ENCODE measurements around the gene KLHL25. TPM values are rescaled to one million over a fixed set of nuclear protein-coding genes. Genes with fewer than 3 reads are reported as not detected.

The KLHL25 gene
- total RNA-seq, 1 donor from 2014 or later = 5.2 TPM

- H3K27ac ChIP-seq (ENCODE audit: low read depth, low read length) = peak overlapping the region; percentile 14
- H3K27me3 ChIP-seq (ENCODE audit: control insufficient read depth in 3 of 3, insufficient read depth in 3 of 3, low read length in 3 of 3) = no peaks in the 10 kb centered on the region
- H3K9ac ChIP-seq (ENCODE audit: low read depth in 1 of 3, low read length in 3 of 3) = peak overlapping the region in 2 of 3 donors; percentile 4 to 25
- H3K4me3 ChIP-seq (ENCODE audit: low read length in 3 of 3) = no peak overlapping the region
- H3K4me1 ChIP-seq (ENCODE audit: control insufficient read depth in 3 of 3, insufficient read depth in 3 of 3, low read length in 3 of 3) = peaks cover 0 to 12% (median 6%) of the 10 kb centered on the region in 3 donors
- peaks cover 56 to 89% (median 87%) of the 10 kb centered on the region in 3 donors for H3K36me3 ChIP-seq (ENCODE audit: control insufficient read depth in 3 of 3, insufficient read depth in 3 of 3, low read length in 3 of 3)
- H3K9me3 ChIP-seq (ENCODE audit: control insufficient read depth in 3 of 3, low read length in 3 of 3) = no peaks in the 10 kb centered on the region
Measured at GRCh38 chr15:85723960-85724945, 70.5 kb downstream of the KLHL25 start.

DNA sequence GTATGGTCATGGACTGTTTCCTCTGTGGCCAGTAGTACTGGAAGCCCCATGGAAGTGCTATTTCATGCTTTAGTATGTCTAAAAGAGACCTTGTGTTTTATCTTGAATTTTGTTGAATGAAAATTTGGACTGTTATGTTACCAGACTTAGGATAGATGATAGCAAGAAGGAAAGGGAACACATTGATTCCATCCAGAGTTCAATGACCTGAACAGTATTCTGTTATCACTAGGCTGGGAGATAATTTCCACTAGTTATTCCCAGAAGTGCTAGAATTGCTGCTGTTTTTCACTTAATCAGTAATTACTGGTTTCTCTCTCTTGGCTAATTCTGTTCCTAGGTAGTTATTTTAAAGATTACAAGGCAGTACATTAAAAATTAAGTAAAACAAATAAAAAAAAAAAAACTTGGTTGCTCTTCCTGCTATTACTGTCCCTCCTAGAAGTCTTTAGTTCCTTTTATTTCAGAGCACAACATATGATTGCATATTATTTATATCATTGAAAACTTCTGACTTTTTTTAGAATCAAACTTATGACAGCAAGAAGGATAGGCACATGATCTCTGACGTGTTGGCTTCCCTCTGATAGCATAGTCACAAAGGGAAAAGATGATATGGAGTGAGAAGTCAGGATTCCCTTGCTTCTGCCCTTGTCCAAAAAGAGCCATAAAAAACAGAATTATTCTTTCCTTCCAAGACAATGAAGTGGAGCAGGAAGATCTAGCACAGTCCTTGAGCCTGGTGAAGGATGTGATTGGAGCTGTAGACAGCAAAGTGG lies 72.2 kb downstream of the KLHL25 start:
- Histone ChIP-seq H3K4me1 (ENCODE audit: control insufficient read depth in 3 of 3, insufficient read depth in 3 of 3, low read length in 3 of 3) (peaks cover 0 to 12% (median 6%) of the 10 kb centered on the region in 3 donors), H3K9ac (ENCODE audit: low read depth in 1 of 3, low read length in 3 of 3) (no peak overlapping the region), H3K4me3 (ENCODE audit: low read length in 3 of 3) (no peak overlapping the region), H3K36me3 (ENCODE audit: control insufficient read depth in 3 of 3, insufficient read depth in 3 of 3, low read length in 3 of 3) (peaks cover 58 to 93% (median 90%) of the 10 kb centered on the region in 3 donors), H3K27ac (ENCODE audit: low read depth, low read length) (no peak overlapping the region), H3K27me3 (ENCODE audit: control insufficient read depth in 3 of 3, insufficient read depth in 3 of 3, low read length in 3 of 3) (no peaks in the 10 kb centered on the region), H3K9me3 (ENCODE audit: control insufficient read depth in 3 of 3, low read length in 3 of 3) (no peaks in the 10 kb centered on the region)

GRCh38 chr15:85718981-85719380 lies 75.7 kb downstream of the KLHL25 start:
- Histone ChIP-seq H3K4me1 (ENCODE audit: control insufficient read depth in 3 of 3, insufficient read depth in 3 of 3, low read length in 3 of 3) (peaks cover 0 to under 1% (median 0%) of the 10 kb centered on the region in 3 donors), H3K9ac (ENCODE audit: low read depth in 1 of 3, low read length in 3 of 3) (no peak overlapping the region), H3K36me3 (ENCODE audit: control insufficient read depth in 3 of 3, insufficient read depth in 3 of 3, low read length in 3 of 3) (peaks cover 55 to 89% (median 80%) of the 10 kb centered on the region in 3 donors), H3K4me3 (ENCODE audit: low read length in 3 of 3) (no peak overlapping the region), H3K27ac (ENCODE audit: low read depth, low read length) (no peak overlapping the region), H3K9me3 (ENCODE audit: control insufficient read depth in 3 of 3, low read length in 3 of 3) (no peaks in the 10 kb centered on the region), H3K27me3 (ENCODE audit: control insufficient read depth in 3 of 3, insufficient read depth in 3 of 3, low read length in 3 of 3) (no peaks in the 10 kb centered on the region)

DNA sequence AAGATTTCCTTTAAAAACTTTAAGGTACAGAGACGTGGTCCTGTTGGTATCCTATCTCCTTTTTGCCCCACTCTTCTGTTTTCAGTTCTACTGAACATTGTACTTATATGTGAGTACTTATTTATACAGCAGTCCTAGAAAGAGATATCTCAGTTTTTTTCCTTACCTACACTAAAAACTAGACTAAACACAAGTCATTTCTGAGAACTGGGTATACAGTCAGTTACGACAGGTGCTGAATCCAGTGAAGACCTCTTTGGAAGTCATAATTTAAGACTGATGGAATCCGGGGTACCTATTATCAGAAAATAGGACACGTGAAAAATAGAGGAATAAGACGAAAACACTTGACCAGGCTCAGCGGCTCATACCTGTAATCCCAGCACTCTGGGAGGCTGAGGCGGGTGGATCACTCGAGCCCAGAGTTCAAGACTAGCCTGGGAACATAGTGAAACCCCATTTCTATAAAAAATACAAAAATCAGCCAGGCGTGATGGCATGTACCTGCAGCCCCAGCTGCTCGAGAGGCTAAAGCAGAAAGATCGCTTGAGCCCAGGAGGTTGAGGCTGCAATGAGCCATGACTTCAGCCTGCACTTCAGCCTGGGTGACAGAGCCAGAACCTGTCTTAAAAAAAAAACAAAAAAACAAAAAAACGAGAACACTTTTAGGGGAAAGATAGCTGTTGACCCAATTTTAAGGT lies 76.3 kb downstream of the KLHL25 start:
- Histone ChIP-seq H3K36me3 (ENCODE audit: control insufficient read depth in 3 of 3, insufficient read depth in 3 of 3, low read length in 3 of 3) (peaks cover 51 to 84% (median 75%) of the 10 kb centered on the region in 3 donors), H3K4me1 (ENCODE audit: control insufficient read depth in 3 of 3, insufficient read depth in 3 of 3, low read length in 3 of 3) (no peaks in the 10 kb centered on the region), H3K9ac (ENCODE audit: low read depth in 1 of 3, low read length in 3 of 3) (no peak overlapping the region), H3K9me3 (ENCODE audit: control insufficient read depth in 3 of 3, low read length in 3 of 3) (no peaks in the 10 kb centered on the region), H3K4me3 (ENCODE audit: low read length in 3 of 3) (no peak overlapping the region), H3K27ac (ENCODE audit: low read depth, low read length) (no peak overlapping the region), H3K27me3 (ENCODE audit: control insufficient read depth in 3 of 3, insufficient read depth in 3 of 3, low read length in 3 of 3) (no peaks in the 10 kb centered on the region)

DNA sequence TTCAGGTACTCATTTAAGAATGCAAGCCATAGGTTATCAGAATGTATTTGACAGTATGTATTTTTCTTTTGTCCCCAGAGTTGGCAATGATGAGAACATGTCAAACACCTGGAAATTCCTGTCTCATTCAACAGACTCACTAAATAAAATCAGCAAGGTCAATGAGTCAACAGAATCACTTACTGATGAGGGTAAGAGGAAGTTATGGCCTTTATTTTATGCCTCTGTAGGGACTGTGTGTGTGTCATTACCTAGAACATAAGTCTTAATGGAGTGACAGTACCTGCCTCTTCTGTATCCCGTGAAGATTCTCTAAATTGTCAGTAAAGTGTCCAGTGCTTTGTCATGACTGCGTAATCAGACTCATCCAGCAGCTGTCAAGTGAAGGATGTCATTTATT lies 77.5 kb downstream of the KLHL25 start:
- H3K27ac ChIP-seq (ENCODE audit: low read depth, low read length) = no peak overlapping the region
- no peak overlapping the region for H3K4me3 ChIP-seq (ENCODE audit: low read length in 3 of 3)
- no peaks in the 10 kb centered on the region for H3K4me1 ChIP-seq (ENCODE audit: control insufficient read depth in 3 of 3, insufficient read depth in 3 of 3, low read length in 3 of 3)
- H3K9me3 ChIP-seq (ENCODE audit: control insufficient read depth in 3 of 3, low read length in 3 of 3) = no peaks in the 10 kb centered on the region
- no peaks in the 10 kb centered on the region for H3K27me3 ChIP-seq (ENCODE audit: control insufficient read depth in 3 of 3, insufficient read depth in 3 of 3, low read length in 3 of 3)
- no peak overlapping the region for H3K9ac ChIP-seq (ENCODE audit: low read depth in 1 of 3, low read length in 3 of 3)
- peaks cover 42 to 79% (median 63%) of the 10 kb centered on the region in 3 donors for H3K36me3 ChIP-seq (ENCODE audit: control insufficient read depth in 3 of 3, insufficient read depth in 3 of 3, low read length in 3 of 3)

DNA sequence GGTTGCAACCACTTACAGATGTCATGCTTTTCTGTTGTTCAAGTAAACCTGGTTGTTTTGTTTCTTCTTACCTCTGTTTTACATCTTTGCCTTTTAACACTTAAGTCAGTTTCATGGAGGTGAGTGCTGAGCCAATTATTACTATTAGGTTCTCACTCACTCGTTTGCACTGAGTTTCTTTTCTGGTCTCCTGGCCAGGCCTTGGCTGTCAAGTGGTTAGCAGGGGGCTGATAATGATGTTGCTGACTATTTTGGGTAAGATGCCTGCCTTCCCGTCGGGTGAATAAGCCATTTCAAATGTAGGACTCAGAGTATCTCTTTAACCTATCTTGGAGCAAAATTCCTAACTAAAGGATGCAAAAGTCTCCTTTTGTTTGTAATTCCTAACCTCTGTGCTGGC lies 78.5 kb downstream of the KLHL25 start:
- Histone ChIP-seq H3K36me3 (ENCODE audit: control insufficient read depth in 3 of 3, insufficient read depth in 3 of 3, low read length in 3 of 3) (peaks cover 37 to 69% (median 62%) of the 10 kb centered on the region in 3 donors), H3K4me1 (ENCODE audit: control insufficient read depth in 3 of 3, insufficient read depth in 3 of 3, low read length in 3 of 3) (no peaks in the 10 kb centered on the region), H3K27ac (ENCODE audit: low read depth, low read length) (no peak overlapping the region)

GRCh38 chr15:85711580-85712192 lies 83.0 kb downstream of the KLHL25 start:
- Histone ChIP-seq H3K9ac (ENCODE audit: low read depth in 1 of 3, low read length in 3 of 3) (no peak overlapping the region), H3K9me3 (ENCODE audit: control insufficient read depth in 3 of 3, low read length in 3 of 3) (no peaks in the 10 kb centered on the region), H3K4me3 (ENCODE audit: low read length in 3 of 3) (no peak overlapping the region), H3K27ac (ENCODE audit: low read depth, low read length) (no peak overlapping the region), H3K27me3 (ENCODE audit: control insufficient read depth in 3 of 3, insufficient read depth in 3 of 3, low read length in 3 of 3) (no peaks in the 10 kb centered on the region), H3K4me1 (ENCODE audit: control insufficient read depth in 3 of 3, insufficient read depth in 3 of 3, low read length in 3 of 3) (peaks cover 17 to 22% (median 18%) of the 10 kb centered on the region in 3 donors), H3K36me3 (ENCODE audit: control insufficient read depth in 3 of 3, insufficient read depth in 3 of 3, low read length in 3 of 3) (peaks cover 15 to 46% (median 38%) of the 10 kb centered on the region in 3 donors)

More for the DNA sequence above, 78.5 kb downstream of the KLHL25 start:
- Histone ChIP-seq H3K9me3 (ENCODE audit: control insufficient read depth in 3 of 3, low read length in 3 of 3) (no peaks in the 10 kb centered on the region), H3K9ac (ENCODE audit: low read depth in 1 of 3, low read length in 3 of 3) (no peak overlapping the region), H3K4me3 (ENCODE audit: low read length in 3 of 3) (no peak overlapping the region), H3K27me3 (ENCODE audit: control insufficient read depth in 3 of 3, insufficient read depth in 3 of 3, low read length in 3 of 3) (no peaks in the 10 kb centered on the region)

DNA sequence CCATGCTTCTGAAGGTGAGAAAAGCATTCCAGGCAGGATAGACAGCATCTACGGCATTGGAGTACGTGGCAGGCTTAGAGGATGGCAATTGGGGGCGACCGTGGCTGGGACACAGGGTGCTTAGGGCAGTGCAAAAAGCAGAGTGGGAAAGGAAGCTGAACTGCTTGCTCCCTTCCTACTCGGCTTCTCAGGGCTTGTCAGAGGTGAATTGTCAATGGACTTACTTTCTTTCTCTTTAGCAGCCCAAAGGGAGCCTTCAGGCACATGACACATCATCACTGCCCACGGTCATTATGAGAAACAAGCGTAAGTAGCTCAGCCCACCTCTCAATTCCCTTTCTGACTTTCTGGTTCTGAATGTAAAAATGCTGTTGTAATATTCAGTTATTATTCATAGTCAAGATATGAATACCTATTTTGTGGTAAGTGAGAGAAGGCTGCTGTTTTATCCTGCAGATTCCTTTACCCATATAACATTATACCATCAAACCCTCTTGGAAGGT lies 84.3 kb downstream of the KLHL25 start:
- Histone ChIP-seq H3K4me1 (ENCODE audit: control insufficient read depth in 3 of 3, insufficient read depth in 3 of 3, low read length in 3 of 3) (peaks cover 26 to 31% (median 26%) of the 10 kb centered on the region in 3 donors), H3K4me3 (ENCODE audit: low read length in 3 of 3) (no peak overlapping the region), H3K9me3 (ENCODE audit: control insufficient read depth in 3 of 3, low read length in 3 of 3) (no peaks in the 10 kb centered on the region), H3K9ac (ENCODE audit: low read depth in 1 of 3, low read length in 3 of 3) (no peak overlapping the region), H3K36me3 (ENCODE audit: control insufficient read depth in 3 of 3, insufficient read depth in 3 of 3, low read length in 3 of 3) (peaks cover 6 to 33% (median 29%) of the 10 kb centered on the region in 3 donors), H3K27me3 (ENCODE audit: control insufficient read depth in 3 of 3, insufficient read depth in 3 of 3, low read length in 3 of 3) (no peaks in the 10 kb centered on the region), H3K27ac (ENCODE audit: low read depth, low read length) (no peak overlapping the region)

All from skeletal muscle tissue (tissue), 4 donors.